ENCODE measurements around the gene ZNF750.

DNA sequence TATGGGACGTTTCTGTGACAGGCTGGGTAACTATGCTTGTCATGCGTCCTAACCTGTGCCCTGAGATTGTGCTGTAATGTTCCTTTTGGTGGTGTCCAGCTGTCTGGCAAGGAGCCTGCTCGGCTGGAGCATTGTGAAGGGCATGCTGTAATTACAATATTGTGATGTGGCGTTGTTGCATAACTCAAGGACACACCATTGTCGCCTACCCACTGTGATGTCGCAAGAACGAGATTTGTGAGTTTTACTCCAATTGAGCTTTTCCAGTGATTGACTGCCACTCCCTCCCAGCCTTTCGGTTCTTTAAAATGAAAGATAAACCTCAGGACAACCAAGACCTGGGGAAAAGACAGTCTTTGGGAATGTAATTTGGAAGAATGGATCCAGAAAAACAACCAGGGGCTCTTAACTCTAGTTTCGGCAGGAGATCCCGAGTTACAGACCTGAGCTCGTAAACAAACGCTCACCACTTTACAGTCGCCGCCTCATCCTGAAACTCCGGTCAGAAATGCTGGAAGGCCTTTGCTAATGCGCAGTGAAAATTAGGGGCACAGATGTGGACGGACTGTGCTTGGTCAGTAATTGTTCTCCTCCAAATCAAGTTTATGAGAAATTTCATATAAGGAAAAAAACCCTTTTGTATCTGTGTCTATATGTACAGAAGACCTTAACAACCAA lies 1.3 kb downstream of the ZNF750 start:
- TF ChIP-seq, protein P1, sequence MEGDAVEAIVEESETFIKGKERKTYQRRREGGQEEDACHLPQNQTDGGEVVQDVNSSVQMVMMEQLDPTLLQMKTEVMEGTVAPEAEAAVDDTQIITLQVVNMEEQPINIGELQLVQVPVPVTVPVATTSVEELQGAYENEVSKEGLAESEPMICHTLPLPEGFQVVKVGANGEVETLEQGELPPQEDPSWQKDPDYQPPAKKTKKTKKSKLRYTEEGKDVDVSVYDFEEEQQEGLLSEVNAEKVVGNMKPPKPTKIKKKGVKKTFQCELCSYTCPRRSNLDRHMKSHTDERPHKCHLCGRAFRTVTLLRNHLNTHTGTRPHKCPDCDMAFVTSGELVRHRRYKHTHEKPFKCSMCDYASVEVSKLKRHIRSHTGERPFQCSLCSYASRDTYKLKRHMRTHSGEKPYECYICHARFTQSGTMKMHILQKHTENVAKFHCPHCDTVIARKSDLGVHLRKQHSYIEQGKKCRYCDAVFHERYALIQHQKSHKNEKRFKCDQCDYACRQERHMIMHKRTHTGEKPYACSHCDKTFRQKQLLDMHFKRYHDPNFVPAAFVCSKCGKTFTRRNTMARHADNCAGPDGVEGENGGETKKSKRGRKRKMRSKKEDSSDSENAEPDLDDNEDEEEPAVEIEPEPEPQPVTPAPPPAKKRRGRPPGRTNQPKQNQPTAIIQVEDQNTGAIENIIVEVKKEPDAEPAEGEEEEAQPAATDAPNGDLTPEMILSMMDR (optimal IDR thresholded peaks at IDR 0.05 in 1 of 3, IDR thresholded peaks at IDR 0.05 in 1 of 3, conservative IDR thresholded peaks at IDR 0.05 in 1 of 3; ENCODE audit: extremely low read depth in 1 of 3, insufficient read depth in 2 of 3, low read length in 3 of 3), result no peak
- no peak for TF ChIP-seq EZH2 (IDR thresholded peaks at IDR 0.05; ENCODE audit: low read length)

All from keratinocyte (primary cell).